ENCODE measurements around the gene NPFFR1.
A peak's percentile ranks its signal among the peaks of the same experiment; 100 is the strongest.

Gene NPFFR1

DNA sequence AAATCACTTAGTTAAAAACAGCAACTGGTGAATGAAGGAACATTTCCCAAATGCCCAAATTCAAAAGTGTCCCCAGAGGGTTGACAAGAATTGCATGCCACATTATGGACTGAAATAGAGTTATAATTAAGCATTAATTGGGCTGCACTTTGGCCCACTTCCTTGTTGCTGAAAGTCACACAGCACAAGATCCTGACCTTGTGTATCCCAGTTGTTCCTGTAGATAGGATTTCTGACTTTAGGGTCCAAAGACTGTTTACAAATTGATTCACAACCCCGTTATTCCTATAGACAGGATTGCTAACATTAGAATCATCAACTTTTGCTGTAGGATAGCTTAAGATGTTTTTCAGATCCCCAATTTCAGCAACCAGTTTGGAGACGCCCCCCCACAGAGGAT lies 31.5 kb upstream of the NPFFR1 start:
- DNase-seq (ENCODE audit: low spot score): no peak

DNA sequence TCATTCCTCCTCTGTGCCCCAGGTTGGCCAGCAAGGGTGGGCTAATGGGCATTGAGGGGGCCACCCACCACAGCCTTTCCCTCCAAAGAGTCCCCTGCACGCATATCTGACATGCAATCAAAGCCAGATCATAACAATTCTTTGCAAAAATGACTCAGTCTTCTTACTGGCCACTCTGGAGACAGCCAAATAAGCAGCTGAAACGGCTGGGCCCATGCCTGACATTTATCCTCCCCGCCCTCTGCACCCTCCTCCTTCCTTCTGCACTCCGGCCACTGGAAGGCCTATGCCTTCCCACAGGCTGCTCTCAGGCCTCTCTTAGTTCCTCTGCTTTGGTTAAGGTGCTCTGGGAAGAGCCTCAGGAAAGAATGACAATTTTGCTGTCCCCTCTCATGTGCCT lies 29.2 kb upstream of the NPFFR1 start:
- peak; percentile 85 for DNase-seq (ENCODE audit: low spot score)

DNA sequence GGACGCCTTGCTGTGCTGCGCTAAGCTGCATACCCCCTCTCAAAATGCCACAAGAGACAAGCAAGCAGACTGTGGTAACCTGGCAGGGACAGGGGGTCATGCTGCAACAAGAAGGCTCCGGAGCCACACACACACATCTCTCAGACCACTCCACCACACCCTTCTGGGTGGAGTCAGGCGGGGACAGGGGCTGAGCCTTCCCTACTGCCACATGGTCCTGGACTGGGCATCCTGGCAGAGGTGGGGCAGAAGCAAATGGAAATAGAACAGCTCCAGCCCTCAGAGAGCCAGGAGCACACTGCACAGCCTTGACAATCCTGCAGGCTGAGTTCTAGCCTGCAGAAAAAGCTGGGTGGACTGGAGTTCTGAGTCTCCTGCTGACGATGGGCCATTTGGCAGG lies 28.4 kb upstream of the NPFFR1 start:
- no peak for DNase-seq (ENCODE audit: low spot score)

DNA sequence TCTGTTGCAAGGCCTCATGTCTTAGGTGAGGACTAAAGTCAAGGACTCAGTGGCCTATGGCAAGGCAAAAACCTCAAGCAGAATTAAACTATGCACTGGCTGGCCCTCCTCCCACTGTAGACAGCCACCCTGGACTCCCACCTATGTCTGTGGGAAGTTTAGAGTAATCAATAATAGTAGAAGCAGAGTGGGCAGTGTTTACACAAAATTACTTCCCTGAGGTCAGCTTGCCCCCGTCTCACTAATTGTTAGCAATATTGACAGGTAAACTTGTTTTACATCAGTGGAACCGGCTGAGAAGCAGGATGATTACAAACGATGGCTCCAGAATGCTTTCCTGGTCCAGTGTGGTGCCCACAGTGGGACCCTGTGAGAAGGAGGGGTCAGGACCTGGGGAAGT lies 27.9 kb upstream of the NPFFR1 start:
- DNase-seq (ENCODE audit: low spot score): no peak

DNA sequence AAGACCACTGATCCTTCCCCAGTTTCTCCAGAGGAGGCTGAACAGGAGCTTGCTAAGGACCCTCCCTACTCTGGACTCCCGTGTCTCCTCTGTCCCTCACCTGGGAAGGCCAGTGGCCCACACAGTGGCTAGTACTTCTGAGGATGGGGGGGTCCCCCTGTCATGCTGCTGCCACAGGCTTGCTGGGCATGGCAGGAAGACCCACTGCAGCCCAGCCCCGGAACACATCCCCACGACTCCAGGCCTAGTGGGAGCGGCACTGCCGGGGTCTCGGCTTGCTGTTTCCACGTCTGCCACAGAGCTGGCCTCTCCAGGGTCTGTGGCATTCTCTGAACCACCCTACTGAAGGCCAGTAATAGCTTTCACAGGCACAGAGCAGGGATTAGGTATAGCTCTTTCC lies 25.9 kb upstream of the NPFFR1 start:
- no peak for DNase-seq (ENCODE audit: low spot score)

DNA sequence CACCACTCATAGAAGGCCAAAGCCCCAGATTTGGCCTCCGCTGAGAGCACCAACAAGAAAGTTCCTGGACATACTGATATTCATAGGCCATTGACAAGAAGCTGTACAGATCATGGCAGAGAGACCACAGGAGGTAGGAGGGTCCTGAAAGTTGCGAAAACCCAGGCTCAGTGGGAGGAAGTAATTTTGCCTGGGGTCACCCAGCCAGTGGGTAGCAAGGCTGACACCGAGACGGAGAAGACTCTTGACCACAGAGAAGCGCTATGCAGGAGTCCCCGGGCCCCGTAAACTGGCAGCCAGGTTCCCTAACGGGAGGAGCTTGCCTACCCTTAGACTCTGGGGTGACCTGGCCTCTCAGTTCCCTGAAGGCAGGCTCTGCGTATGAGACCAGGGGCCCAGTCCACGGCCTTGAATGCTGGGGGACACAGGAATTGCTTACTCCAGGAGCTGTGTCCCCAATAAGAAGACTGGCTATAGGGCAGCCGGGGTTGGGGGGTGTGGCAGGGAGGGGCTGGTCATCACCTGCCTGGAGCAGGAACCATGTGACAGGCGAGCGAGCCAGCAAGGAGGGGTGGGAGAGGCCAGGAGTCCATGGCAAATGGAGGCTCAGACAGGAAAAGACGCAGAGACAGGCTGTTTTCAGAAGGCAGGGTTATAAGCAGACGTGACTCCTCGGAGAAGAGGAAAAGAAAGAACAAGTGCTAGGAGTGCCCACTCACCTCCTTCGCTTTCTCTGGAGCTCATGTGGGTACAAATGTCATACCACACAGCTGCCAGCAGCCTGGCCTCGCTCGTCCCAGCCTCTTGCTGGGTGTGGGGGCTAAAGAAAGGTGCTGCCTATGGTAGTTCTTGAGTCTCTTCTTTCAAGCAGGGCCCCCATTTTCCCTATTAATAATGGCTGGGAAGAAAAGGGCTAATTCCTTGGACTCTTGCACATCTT lies 24.6 kb upstream of the NPFFR1 start:
- no peak for DNase-seq (ENCODE audit: low spot score)

DNA sequence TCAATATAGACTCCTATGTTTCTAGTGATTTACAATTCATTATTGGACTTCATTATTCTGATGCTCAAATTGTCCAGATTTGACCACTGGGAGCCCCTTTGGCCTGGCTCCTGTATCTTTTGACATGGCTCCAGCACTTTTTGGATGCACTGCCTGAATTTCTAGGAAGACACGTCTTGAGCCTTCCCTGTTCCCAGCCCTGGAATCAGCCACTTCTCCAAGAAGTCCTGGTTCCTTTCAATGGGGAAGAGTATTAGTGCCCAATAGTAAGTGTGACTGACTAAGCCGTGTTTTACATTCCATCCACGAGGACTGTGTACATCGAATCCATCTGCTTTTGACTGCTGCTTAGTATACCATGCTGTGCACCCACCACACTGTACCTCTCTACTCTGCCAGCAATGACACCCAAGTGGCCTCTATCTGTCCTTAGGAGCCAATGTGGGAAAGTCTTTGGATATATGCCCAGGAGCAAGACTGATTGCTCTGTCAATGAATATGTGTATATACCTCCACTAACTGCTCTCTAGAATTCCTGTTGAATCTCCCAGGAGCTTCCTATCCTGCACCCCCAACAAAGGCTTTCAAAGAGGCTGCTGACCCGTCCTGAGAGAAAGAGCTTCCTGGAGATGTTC lies 23.2 kb upstream of the NPFFR1 start:
- no peak for DNase-seq (ENCODE audit: low spot score)

DNA sequence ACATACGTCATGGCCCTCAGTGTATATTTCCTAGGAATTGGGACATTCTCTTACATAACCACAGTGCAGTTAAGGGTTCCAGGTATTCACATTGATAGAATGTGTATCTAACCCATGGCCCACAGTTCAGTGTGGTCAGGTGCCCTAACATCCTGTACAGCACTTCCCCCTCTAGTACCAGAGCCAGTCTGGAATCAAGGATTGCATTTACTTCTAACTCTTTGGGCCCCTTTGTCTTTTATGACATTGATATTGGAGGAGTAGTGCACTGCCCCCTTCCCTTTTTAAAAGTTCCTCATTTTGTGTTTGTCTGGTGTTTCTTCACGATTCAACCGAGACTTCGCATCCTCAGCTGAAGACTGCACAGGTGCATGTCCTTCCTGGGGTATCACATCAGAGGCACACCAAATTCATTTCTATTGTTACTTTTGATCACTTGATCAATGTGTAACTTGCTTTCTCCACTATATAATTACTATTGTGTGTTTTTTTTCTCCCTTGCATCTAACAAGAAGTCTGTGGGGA lies 22.4 kb upstream of the NPFFR1 start:
- DNase-seq (ENCODE audit: low spot score): no peak

DNA sequence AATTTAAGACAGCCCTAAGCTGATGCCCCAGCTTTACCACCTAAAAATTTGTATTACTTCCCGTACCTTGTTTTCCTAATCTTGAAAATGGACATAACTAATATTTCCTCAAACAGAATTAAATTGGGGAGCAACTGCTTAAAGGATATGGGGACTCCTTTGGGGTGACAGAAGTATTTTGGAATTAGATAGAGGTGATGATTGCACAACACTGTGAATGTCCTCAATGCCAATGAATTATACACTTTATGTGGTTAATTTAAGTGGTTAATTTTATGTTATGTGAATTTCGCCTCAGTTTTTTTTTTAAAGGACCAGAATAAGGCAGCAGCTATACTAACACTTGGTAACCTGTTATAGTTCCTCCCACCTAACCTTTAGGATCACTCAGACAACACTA lies 19.9 kb upstream of the NPFFR1 start:
- no peak for DNase-seq (ENCODE audit: low spot score)

DNA sequence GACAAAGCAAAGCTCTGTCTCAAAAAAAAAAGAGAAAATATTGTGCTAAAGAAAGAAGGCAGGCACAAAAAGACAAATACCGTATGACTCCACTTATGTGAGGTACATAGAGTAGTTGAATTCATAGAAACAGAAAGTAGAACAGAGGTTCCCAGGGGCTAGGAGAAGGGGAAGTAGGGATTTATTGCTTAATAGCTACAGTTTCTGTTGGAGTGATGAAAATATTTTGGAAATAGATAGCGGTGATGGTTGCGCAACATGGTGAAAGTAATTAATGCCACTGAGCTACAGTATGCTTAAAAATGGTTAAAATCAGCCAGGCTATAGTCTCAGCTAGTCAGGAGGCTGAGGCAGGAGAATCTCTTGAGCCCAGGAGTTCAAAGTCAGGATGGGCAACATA lies 18.5 kb upstream of the NPFFR1 start:
- DNase-seq (ENCODE audit: low spot score): peak; percentile 56

DNA sequence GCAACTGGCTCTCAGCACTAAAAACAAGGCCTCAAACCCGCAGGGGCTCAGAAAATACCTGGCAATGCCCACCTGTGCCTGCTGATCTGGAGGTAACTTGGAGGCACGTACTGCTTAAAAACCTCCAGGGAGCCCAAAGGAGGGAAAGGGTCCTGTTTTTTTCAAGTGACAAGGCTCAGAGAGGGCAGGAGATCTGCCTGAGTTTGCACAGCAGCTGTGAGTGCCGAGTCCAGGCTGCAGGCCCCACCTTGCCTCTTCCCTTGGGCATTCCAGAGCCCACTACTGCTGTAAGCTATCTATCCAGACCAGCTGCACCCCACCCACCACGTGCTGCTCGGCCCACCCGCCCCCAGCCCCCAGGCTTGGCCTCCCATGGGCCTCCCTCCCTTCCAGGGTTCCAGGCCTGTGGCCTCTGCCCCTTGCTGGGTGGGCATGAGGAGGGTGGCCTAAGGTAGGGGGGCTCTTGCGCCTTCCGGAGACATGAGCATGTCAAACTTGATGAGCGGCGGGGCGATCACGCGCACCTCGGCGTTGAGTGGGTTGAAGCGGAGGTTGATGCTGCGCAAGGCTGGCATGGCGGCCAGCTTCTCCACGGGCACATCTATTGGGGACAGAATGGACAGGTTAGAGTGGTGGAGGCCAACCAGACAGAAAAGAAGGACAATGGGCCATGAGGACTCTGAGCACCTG lies 17.2 kb upstream of the NPFFR1 start:
- DNase-seq (ENCODE audit: low spot score): no peak

DNA sequence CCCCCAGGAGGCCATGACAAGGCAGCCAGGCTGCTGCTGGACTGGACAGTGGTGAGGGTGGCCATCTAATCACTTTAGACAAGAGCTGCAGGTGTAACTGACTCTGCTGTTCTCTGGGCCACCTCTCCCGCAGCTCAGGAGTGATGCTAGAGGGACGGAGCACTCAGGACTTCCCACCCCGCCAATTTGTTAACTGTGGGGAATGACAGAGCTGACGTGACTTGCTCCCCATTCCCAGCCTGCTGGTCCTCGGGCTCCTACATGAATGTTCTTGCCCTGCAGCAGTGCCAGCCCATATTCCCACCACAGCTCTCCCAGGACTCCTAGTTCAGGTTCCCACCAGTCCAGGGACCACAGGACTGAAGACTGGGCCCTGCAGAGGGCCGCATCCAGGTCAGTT lies 16.7 kb upstream of the NPFFR1 start:
- DNase-seq (ENCODE audit: low spot score): no peak

DNA sequence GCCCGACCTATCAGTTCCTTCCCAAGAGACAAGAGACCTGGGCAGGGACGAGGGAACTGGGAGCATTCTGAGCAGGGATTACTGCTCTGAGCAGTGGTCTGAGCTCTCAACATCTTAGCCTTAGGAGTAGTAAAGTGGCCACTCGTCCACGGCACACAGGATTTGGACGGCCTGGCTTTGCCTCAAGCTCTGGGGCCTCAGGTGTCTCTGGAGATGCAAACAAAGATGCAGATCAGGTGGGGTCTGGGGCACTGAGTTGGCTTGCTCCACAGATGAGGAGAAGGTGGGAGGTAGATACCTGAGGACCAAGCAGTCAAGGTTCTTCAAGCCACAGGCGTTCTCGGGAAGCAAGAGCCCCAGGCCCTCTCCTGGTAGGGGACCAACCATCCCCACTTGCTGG lies 16.1 kb upstream of the NPFFR1 start:
- no peak for DNase-seq (ENCODE audit: low spot score)

DNA sequence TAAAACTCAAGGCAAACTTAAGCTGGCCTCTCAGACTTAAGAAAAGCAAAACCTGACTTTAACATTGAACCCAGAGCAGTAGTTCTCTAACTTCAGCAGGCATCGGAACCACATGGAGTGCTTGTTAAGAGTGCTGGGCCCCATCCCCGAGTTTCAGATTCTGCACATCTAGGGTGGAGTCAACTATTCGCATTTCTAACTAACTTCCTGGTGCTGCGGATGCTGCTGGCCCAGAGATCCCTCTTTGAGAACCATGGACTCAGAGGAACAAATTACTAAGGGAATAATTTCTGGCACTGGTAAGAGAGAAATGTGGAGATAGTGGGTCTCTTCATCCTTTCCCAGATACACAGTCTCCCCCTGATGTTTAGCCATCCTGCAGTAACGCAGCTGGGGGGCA lies 14.6 kb upstream of the NPFFR1 start:
- no peak for DNase-seq (ENCODE audit: low spot score)

DNA sequence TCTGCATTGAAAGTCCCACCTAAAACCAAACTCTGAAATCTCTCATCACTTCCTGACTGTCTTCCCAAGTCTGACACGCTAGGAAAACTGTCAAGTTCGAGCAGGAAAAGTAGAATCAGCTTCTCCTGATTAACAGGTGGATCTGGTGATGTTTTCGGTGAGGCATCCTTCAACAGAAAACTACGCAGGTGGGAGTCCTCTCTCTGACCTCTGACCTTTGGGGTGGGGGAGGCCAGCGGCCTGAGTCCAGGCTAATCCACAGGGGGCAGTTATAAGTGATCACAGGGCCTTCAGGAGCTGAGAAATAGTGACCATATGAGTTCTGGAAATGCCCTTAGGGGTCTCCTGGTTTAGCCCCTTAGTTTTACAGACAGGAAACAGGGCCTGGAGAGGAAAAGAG lies 13.4 kb upstream of the NPFFR1 start:
- no peak for DNase-seq (ENCODE audit: low spot score)

DNA sequence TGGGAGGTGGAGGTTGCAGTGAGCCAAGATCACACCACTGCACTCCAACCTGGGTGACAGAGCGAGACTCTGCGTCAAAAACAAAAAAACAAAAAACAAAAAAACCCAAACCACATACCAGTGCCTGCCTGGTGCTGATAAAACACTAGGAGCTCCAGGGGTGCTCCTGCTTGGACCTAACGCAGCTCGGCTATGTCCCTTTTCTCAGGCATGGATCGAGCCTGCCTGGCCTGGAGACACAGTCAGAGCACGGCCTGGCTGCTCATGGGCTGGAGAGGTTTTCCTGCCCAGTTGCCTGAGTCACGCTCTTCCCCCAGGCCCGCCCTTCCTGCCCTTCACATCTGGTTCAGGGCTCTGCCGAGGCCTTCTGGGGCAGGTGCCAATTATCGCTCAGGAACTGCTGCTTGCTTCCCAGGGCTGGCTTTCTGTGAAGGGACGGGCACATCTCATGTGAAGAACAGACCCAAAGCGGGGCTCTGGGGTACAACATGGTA lies 12.6 kb upstream of the NPFFR1 start:
- peak; percentile 96 for DNase-seq (ENCODE audit: low spot score)

DNA sequence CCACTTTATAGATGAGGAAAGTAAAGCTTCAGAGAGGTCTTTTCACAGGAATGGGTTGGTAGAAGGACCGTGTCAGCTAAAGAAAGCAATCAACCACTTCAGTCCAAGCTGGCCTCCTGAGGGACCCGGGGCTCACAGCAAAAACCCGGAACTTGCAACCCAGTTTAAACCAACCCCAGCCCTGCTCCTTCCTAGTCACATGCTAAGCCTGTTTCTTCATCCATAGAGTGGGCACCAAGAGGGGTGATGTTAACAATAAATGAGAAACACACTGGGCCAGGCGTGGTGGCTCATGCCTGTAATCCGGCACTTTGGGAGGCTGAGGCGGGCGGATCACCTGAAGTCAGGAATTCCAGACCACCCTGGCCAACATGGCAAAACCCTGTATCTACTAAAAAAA lies 12.1 kb upstream of the NPFFR1 start:
- DNase-seq (ENCODE audit: low spot score): no peak

DNA sequence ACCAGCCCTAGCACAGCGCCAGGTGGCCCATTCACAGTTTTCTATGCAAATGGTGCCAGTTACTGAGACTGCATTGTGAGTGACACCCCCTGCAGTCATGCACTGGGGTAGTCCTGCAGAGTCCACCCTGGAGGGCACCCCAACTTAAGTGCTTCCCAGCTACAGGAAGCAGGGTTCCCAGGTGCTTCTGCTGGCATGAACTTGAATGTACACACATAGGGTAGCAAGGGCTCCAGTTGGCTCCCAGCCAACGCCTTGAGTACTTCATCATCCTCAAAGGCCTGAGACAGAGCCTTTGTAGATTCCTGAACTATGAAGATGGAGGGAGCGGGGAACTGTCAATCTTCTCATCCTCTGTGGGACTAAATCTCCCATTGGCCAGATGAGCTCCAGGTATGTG lies 11.5 kb upstream of the NPFFR1 start:
- DNase-seq (ENCODE audit: low spot score): no peak

DNA sequence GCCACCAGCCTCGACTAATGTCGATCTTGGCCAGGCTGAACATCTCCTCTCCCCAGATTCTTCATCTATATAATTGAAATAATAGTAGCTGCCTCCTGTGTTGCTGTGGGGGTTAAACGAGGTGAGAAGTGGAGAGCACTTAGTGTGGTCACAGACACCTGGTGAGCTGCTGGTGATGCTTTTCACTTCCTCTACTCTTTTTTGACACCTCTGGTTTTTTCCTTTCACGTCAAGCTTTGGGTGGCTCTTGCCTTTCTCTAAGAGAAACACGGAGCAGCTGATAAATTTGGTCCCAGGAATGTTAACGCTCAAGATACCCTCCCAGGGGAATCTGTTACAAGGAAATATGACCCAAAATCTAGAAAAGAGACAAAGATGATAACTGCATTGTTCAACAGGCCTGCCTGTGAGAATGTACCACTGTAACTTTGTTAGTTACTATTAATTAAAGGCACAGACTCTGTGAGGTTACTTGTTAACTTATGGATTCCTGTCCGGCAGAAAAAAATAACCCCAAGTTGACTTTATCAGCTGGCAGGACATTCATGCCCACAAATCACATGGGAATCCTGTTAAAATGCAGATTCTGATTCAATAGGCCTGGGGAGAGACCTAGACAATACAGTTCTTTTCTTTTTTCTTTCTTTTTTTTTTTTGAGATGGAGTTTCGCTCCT lies 9.5 kb upstream of the NPFFR1 start:
- no peak for DNase-seq (ENCODE audit: low spot score)

DNA sequence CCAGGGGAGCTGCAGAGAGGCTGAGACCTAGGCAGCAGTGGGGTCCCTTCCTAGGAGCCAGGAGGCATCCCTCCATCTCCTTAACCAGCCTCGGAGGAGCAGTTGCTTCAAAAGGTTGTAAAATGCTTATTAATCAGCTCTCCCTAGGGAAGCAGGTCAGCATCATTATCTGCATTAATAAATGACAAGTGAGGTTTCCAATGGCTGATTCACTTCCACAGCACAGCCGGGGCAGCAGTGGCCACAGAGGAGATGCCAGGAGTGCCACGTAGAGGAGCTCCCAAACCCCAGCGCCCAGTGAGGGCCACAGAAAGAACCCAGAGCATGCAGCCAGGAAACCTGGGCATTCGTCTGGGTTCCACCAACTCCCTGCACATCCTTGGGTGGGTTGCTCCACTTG lies 8.2 kb upstream of the NPFFR1 start:
- no peak for DNase-seq (ENCODE audit: low spot score)

DNA sequence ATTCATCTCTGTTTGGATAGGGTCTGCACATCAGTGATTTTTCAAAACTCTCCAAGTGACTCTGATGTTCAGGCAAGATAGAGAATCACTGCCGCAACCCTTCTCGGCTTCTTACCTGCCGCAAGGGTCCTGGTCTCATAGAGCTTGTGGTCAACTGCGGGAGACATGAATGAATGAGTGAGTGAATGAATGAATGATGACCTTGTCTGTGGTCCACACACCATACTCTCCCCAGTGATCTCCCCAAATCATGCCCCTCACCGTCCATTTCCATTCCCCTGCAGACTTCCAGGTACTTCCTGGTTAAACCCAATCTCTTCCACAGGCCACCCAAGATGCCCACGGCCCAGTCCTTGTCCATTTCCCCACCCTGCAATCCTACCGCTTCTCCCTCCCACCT lies 5.9 kb upstream of the NPFFR1 start:
- no peak for DNase-seq (ENCODE audit: low spot score)

DNA sequence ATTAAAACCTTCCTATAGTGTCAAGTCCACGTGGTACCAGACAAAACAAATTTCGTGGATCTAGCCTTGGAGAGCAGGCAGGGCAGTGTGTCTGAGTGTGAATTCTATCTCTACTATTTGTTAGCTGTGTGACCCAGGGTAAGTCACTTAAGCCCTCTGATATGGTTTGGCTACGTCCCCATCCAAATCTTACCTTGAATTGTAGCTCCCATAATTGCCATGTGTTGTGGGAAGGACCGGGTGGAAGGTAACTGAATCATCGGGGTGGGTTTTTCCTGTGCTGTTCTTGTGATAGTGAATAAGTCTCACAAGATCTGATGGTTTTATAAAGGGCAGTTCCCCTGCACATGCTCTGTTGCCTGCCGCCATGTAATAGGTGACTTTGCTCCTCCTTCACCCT lies 2.8 kb upstream of the NPFFR1 start:
- DNase-seq (ENCODE audit: low spot score): no peak
